K562 (cell line): ENCODE results near the gene MVD. TPM values are rescaled to one million over a fixed set of nuclear protein-coding genes. Genes with fewer than 3 reads are reported as not detected.

Experiments used
- ADNP ChIP-seq: fragments of 200-800 bp; sonication (Bioruptor generic); IDR thresholded peaks from 2 replicates; pipeline ENCODE4 v1.6.1; 2016; ENCODE audit warnings: missing genetic modification characterization, missing compliant biosample characterization
- ARID2 ChIP-seq: fragments of 450-650 bp; IDR thresholded peaks from 2 replicates; pipeline ENCODE4 v1.6.1; 2017; ENCODE audit warnings: antibody characterized with exemption, mild to moderate bottlenecking
- DDX20 ChIP-seq: fragments of 450-650 bp; IDR thresholded peaks from 2 replicates; pipeline ENCODE4 v1.6.1; 2016; ENCODE audit warnings: missing genetic modification characterization, low read depth, mild to moderate bottlenecking, missing compliant biosample characterization, moderate library complexity
- E2F4 ChIP-seq: sonication (generic); formaldehyde crosslinking; IDR thresholded peaks from 2 replicates; pipeline ENCODE4 v1.8.0; 2022; ENCODE audit warnings: mild to moderate bottlenecking, low read depth, missing genetic modification reagents
- ELF1 ChIP-seq: fragments of 200-800 bp; sonication (Bioruptor generic); IDR thresholded peaks from 2 replicates; pipeline ENCODE4 v1.6.1; 2016; ENCODE audit warnings: missing genetic modification characterization, missing compliant biosample characterization
- FIP1L1 ChIP-seq: fragments of 200-400 bp; formaldehyde crosslinking; IDR thresholded peaks from 2 replicates; pipeline ENCODE4 v1.6.1; 2018; ENCODE audit warnings: mild to moderate bottlenecking, low read depth, low read length; ENCODE audit not compliant: poor library complexity, severe bottlenecking
- FUS ChIP-seq: fragments of 200-400 bp; formaldehyde crosslinking; optimal IDR thresholded peaks from 2 replicates; pipeline ENCODE3; 2017; ENCODE audit warnings: low read depth, low read length
- MLLT1 ChIP-seq, 2 experiments: fragments of 450-650 bp; IDR thresholded peaks; 2 replicates each; pipeline ENCODE4 v1.6.1; 2016
- NR2C2 ChIP-seq, 2 experiments: fragments of 200-800 bp in 1 of 2; sonication (Bioruptor generic) in 1 of 2; sonication (generic) in 1 of 2; formaldehyde crosslinking in 1 of 2; IDR thresholded peaks; 2 replicates each; pipeline versions ENCODE4 v1.6.1 to v1.8.0; 2016 to 2022; ENCODE audit warnings: mild to moderate bottlenecking in 1 of 2, missing compliant biosample characterization in 1 of 2, missing genetic modification characterization in 1 of 2, missing genetic modification reagents in 1 of 2
- PHTF2 ChIP-seq: fragments of 250-450 bp; sonication (Bioruptor Pico); IDR thresholded peaks from 2 replicates; pipeline ENCODE4 v1.5.0; 2021; ENCODE audit warnings: mild to moderate bottlenecking
- RB1 ChIP-seq: fragments of 450-650 bp; IDR thresholded peaks from 2 replicates; pipeline ENCODE4 v1.6.1; 2017; ENCODE audit warnings: low read depth, mild to moderate bottlenecking
- RERE ChIP-seq: sonication (generic); formaldehyde crosslinking; IDR thresholded peaks from 2 replicates; pipeline ENCODE4 v1.8.0; 2023; ENCODE audit warnings: missing genetic modification reagents, mild to moderate bottlenecking, borderline replicate concordance
- SAP30 ChIP-seq: fragments of 200-600 bp; sonication (generic); IDR thresholded peaks from 2 replicates; pipeline ENCODE4 v1.6.1; 2012; ENCODE audit warnings: borderline replicate concordance, low read depth, mild to moderate bottlenecking, moderate library complexity, low read length, control low read depth, inconsistent platforms; ENCODE audit not compliant: insufficient read depth, poor library complexity, severe bottlenecking
- STAT5B ChIP-seq: fragments of 250-450 bp; sonication (Bioruptor Pico); IDR thresholded peaks from 2 replicates; pipeline ENCODE4 v1.8.0; 2021; ENCODE audit warnings: mild to moderate bottlenecking, inconsistent platforms
- polyA plus RNA-seq, 8 experiments: library from polyadenylated mRNA; depleted of rRNA in 4 of 8; stranded (reverse) in 5 of 8; unstranded in 3 of 8; fragments of >200 nt; fragmentation: Nextera tagmentation in 2 of 8; fragmentation: Illumina TruSeq in 1 of 8; extraction: Ambion mirVana in 2 of 8; extraction: Trizol in 1 of 8; gene quantifications; 2 replicates each; pipeline versions ENCODE4 v1.2.1 to v1.2.3, GENCODE V29; 2011 to 2014; ENCODE audit warnings: inconsistent platforms in 1 of 8, missing spikeins in 1 of 8
- total RNA-seq, 7 experiments: library from RNA; depleted of rRNA in 6 of 7; stranded (reverse); fragments of >200 nt in 6 of 7; fragmentation: Illumina TruSeq in 2 of 7; extraction: Trizol in 2 of 7; gene quantifications; 2 replicates each; pipeline versions ENCODE4 v1.2.1 to v1.2.3, GENCODE V29; 2011 to 2021; ENCODE audit warnings: low replicate concordance in 1 of 7

MVD gene
- total and polyA plus RNA-seq, 9 of the 15 experiments (the other 6 are each of a cell fraction or from before 2014, with no cell fraction given), result 12.2 to 141 (median 45.3) TPM

- 0 out of 4 replicates have a peak, but pooled peaks of 1 of the 2 experiments have one; percentile 35 for TF ChIP-seq MLLT1 (IDR thresholded peaks at IDR 0.05)
- no peak for TF ChIP-seq FUS
- TF ChIP-seq ARID2, result no peak
- TF ChIP-seq E2F4 (CRISPR knock-in tag), result peak; percentile 19; the same call in 1 of the 2 replicates
- peak; percentile 65; the same call in 1 of the 2 replicates for TF ChIP-seq NR2C2 (CRISPR knock-in tag; IDR thresholded peaks at IDR 0.05)
- no peak for TF ChIP-seq NR2C2 (tag; IDR thresholded peaks at IDR 0.05)
- 0 out of 2 replicates have a peak, but pooled peaks have one; percentile 12 for TF ChIP-seq RB1
- peak; percentile 38; the same call in 1 of the 2 replicates for TF ChIP-seq RERE (CRISPR knock-in tag)
- TF ChIP-seq PHTF2 (CRISPR knock-in tag), result no peak
- no peak for TF ChIP-seq ADNP
- TF ChIP-seq SAP30, result peak; percentile 63
- no peak for TF ChIP-seq STAT5B
- TF ChIP-seq FIP1L1, result peak; percentile 16
- no peak for TF ChIP-seq DDX20 (tag)
- TF ChIP-seq ELF1, result peak; percentile 59
Observed at GRCh38 chr16:88649924-88650748, 12.8 kb downstream of the MVD start (continued).
